ENCODE measurements around the gene TMPO.

The TMPO gene, protein sequence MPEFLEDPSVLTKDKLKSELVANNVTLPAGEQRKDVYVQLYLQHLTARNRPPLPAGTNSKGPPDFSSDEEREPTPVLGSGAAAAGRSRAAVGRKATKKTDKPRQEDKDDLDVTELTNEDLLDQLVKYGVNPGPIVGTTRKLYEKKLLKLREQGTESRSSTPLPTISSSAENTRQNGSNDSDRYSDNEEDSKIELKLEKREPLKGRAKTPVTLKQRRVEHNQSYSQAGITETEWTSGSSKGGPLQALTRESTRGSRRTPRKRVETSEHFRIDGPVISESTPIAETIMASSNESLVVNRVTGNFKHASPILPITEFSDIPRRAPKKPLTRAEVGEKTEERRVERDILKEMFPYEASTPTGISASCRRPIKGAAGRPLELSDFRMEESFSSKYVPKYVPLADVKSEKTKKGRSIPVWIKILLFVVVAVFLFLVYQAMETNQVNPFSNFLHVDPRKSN

GRCh38 chr12:98515287-98516110 is at the start of gene TMPO:
Gene TMPO, plus strand, starts transcription at chr12:98515590. Its CDS starts 278 bp downstream, at chr12:98515868.
- ChIA-PET POLR2A (interaction anchor here (0.6 to 5.6 kb wide), 7 partner anchors 12 to 137 kb away, joined by 3 to 45 read pairs (median 4); partner anchors contain the start of gene SLC25A3), CTCF (interaction anchor here (0.5 to 1.5 kb wide), 3 partner anchors 28 to 128 kb away, joined by 3 to 5 read pairs (median 4); no protein-coding TSS in a partner anchor)
- TF ChIP-seq ELF4 (IDR thresholded peaks at IDR 0.05) = peak; percentile 17; the same call in 1 of the 2 replicates
- TF ChIP-seq SUZ12 (IDR thresholded peaks at IDR 0.05) = no peak
- TF ChIP-seq L3MBTL2 (conservative IDR thresholded peaks at IDR 0.05) = peak; percentile 82
- peak; percentile 89 for DNase-seq (ENCODE audit: extremely low spot score)

- TF ChIP-seq FOXK2 (IDR thresholded peaks at IDR 0.05) (no peak), SP1 (IDR thresholded peaks at IDR 0.05) (no peak), L3MBTL2 (conservative IDR thresholded peaks at IDR 0.05) (no peak), ARNT (IDR thresholded peaks at IDR 0.05) (no peak), FOXM1 (IDR thresholded peaks at IDR 0.05; ENCODE audit: borderline replicate concordance) (no peak), SUZ12 (IDR thresholded peaks at IDR 0.05) (no peak)
- no peak for DNase-seq (ENCODE audit: extremely low spot score)
- ChIA-PET POLR2A (no interaction called here), CTCF (no interaction called here)
Measured at GRCh38 chr12:98465950-98466602, 49.3 kb upstream of the TMPO start.

DNA sequence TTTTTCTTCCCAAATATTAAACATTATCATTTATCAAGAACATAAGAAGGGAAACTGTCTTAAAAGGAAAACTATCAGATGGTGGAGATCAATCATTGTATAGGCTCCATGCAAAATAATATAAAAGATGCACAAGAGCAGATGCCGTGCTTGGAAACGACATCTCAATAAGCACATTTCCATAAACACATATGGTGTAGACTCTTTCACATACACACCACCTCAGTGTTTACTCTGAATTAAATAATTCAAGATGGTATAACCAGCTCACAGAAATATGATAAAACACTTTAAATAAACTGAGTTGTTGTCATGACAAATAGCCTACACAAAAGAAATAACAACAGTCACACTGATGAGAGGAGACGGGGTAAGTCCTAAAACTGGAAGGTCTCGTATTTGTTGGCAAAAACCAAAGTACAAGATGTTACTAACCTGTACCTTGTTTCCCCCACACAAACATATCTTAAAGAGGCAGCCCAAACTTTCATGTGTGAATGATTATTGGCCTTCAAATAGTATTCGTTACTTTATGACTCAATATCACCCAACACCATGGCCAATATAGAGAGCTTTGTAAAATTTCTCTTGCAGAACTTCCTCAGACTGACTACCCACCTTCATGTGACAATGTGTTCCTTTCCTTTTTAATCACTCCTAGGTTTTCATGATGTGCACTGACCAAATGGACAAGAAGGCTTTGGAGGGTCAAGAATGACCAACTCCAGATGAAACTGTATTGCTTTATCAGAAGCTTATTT is 48.6 kb upstream of the TMPO start:
- ChIA-PET POLR2A (no interaction called here), CTCF (interaction anchor here (0.5 to 0.6 kb wide), 2 partner anchors 9 to 29 kb away, joined by 3 to 4 read pairs; no protein-coding TSS in a partner anchor)
- DNase-seq (ENCODE audit: extremely low spot score) = no peak
- TF ChIP-seq ARNT (IDR thresholded peaks at IDR 0.05) (no peak), BHLHE40 (IDR thresholded peaks at IDR 0.05; ENCODE audit: borderline replicate concordance) (no peak), PKNOX1 (IDR thresholded peaks at IDR 0.05) (no peak), ELF4 (IDR thresholded peaks at IDR 0.05) (no peak), ZNF384 (IDR thresholded peaks at IDR 0.05) (no peak), NFRKB (IDR thresholded peaks at IDR 0.05) (no peak), FOXK2 (IDR thresholded peaks at IDR 0.05) (no peak), SP1 (IDR thresholded peaks at IDR 0.05) (no peak), LEF1 (IDR thresholded peaks at IDR 0.05; ENCODE audit: borderline replicate concordance) (no peak), TARDBP (IDR thresholded peaks at IDR 0.05) (no peak)

GRCh38 chr12:98469109-98469508 is 46.3 kb upstream of the TMPO start:
- TF ChIP-seq BHLHE40 (IDR thresholded peaks at IDR 0.05; ENCODE audit: borderline replicate concordance) = no peak
- no peak for TF ChIP-seq NFRKB (IDR thresholded peaks at IDR 0.05)
- TF ChIP-seq SP1 (IDR thresholded peaks at IDR 0.05) = no peak
- no peak for TF ChIP-seq L3MBTL2 (conservative IDR thresholded peaks at IDR 0.05)
- no peak for TF ChIP-seq ZNF384 (IDR thresholded peaks at IDR 0.05)
- no peak for TF ChIP-seq LEF1 (IDR thresholded peaks at IDR 0.05; ENCODE audit: borderline replicate concordance)
- ChIA-PET CTCF (no interaction called here), POLR2A (no interaction called here)
- DNase-seq (ENCODE audit: extremely low spot score) = no peak

DNA sequence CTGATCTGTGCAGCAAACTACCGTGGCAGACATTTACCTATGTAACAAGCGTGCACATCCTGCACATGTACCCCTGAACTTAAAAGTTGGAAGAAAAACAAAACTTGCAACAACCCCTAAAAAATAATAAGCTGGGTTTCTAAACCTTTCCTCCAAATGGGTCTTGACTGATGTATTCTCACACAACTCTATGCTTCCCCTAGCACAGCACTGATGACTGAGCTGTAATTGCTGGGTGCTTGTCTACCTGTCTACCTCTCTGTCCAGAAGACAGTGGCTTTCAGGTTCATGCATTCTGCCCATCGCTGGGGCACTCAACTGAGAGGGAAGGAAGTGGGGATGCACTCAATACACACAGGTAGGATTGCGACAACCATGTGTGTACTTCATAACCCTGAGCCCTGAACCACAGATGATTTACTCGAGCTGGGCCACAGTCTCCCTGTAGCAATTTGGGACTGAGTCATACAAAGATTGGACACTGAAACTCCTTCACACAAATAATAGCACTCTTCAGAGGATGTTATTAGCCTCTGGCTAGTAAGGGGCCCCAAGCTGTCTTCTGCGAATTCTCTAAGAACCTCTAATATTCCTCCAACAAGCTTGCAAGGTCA is 44.8 kb upstream of the TMPO start:
- ChIA-PET POLR2A (no interaction called here), CTCF (no interaction called here)
- TF ChIP-seq FOXM1 (IDR thresholded peaks at IDR 0.05; ENCODE audit: borderline replicate concordance) = no peak
- no peak for TF ChIP-seq CTBP1 (IDR thresholded peaks at IDR 0.05; ENCODE audit: borderline replicate concordance)
- no peak for TF ChIP-seq L3MBTL2 (conservative IDR thresholded peaks at IDR 0.05)
- no peak for TF ChIP-seq NFRKB (IDR thresholded peaks at IDR 0.05)
- TF ChIP-seq BHLHE40 (IDR thresholded peaks at IDR 0.05; ENCODE audit: borderline replicate concordance) = no peak
- no peak for TF ChIP-seq HDGF (IDR thresholded peaks at IDR 0.05; ENCODE audit: borderline replicate concordance)
- TF ChIP-seq ELF4 (IDR thresholded peaks at IDR 0.05) = no peak
- DNase-seq (ENCODE audit: extremely low spot score) = no peak

DNA sequence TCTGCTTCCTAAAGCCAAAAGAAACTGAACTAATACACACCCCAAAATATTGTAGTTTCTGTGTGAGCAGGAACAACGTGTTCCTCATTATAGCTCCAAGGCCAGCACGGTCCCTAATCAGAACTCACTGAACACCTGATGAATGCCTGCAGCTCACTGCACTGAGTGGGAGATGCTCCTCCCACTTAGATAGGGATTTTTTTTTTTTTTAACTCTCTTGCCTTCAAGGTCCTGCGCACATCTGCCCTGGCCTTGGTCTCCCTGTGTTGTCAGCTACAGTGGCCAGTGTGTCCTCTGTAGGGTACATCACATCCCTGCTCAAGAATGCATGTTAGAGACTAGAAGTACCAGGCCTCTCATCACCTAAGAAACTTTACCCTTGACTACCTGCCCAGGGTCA is 44.3 kb upstream of the TMPO start:
- ChIA-PET POLR2A (no interaction called here), CTCF (no interaction called here)
- DNase-seq (ENCODE audit: extremely low spot score) = no peak
- no peak for TF ChIP-seq L3MBTL2 (conservative IDR thresholded peaks at IDR 0.05)
- TF ChIP-seq PKNOX1 (IDR thresholded peaks at IDR 0.05) = no peak
- no peak for TF ChIP-seq FOXK2 (IDR thresholded peaks at IDR 0.05)
- TF ChIP-seq FOXA1 (IDR thresholded peaks at IDR 0.05) = no peak
- no peak for TF ChIP-seq SP1 (IDR thresholded peaks at IDR 0.05)
- TF ChIP-seq ZNF384 (IDR thresholded peaks at IDR 0.05) = no peak
- TF ChIP-seq TARDBP (IDR thresholded peaks at IDR 0.05) = no peak
- no peak for TF ChIP-seq SUZ12 (IDR thresholded peaks at IDR 0.05)
- no peak for TF ChIP-seq NFRKB (IDR thresholded peaks at IDR 0.05)
